IMR-90 (cell line): ENCODE measurements around the gene MAML3. TPM values are rescaled to one million over a fixed set of nuclear protein-coding genes. Genes with fewer than 3 reads are reported as not detected.

ENCODE experiments used
- ATAC-seq: fragments of 200-7000 bp; cut with Tn5 transposase; 2 replicates; pipeline ENCODE4 v1.9.1; 2020; ENCODE audit warnings: low read depth, mild to moderate bottlenecking, moderate library complexity
- BruUV-seq: library from RNA; stranded (reverse); fragments of 400-500 nt; replicated peaks from 2 replicates; lab custom pipeline; 2021; lab: Mats Ljungman, UMichigan
- CTCF ChIA-PET: fragments of 300-600 bp; formaldehyde crosslinking; extraction: SDS; loops from one replicate; lab custom pipeline; 2021; ENCODE audit warnings: antibody characterized with exemption; lab: Yijun Ruan, JAX
- POLR2A ChIA-PET: fragments of 300-600 bp; sonication (Branson Sonifier 250); formaldehyde crosslinking; loops from one replicate; lab custom pipeline; 2022; ENCODE audit warnings: antibody characterized with exemption; ENCODE audit not compliant: unreplicated experiment; lab: Charles Lee
- DNase-seq: peaks from one replicate; pipeline ENCODE4 v3.0.0; 2013
- H2AFZ ChIP-seq: replicated peaks from 2 replicates; pipeline ENCODE3; 2013; ENCODE audit warnings: low read length, mild to moderate bottlenecking; ENCODE audit not compliant: poor library complexity
- H2AK5ac ChIP-seq: 2 replicates; pipeline ENCODE4 v1.6.1; 2013; ENCODE audit warnings: low read depth, low read length, inconsistent platforms
- H2AK9ac ChIP-seq: replicated peaks from 2 replicates; pipeline ENCODE3; 2013; ENCODE audit warnings: mild to moderate bottlenecking, low read depth, low read length, moderate library complexity; ENCODE audit not compliant: poor library complexity
- H2BK120ac ChIP-seq: 2 replicates; pipeline ENCODE4 v1.6.1; 2013; ENCODE audit warnings: low read depth, low read length, inconsistent platforms
- H2BK15ac ChIP-seq: 3 replicates; pipeline ENCODE4 v1.6.1; 2013; ENCODE audit warnings: low read depth, low read length, inconsistent platforms
- H2BK20ac ChIP-seq: 2 replicates; pipeline ENCODE4 v1.6.1; 2013; ENCODE audit warnings: low read depth, mild to moderate bottlenecking, inconsistent platforms, low read length, moderate library complexity
- H2BK5ac ChIP-seq: 2 replicates; pipeline ENCODE4 v1.6.1; 2013; ENCODE audit warnings: mild to moderate bottlenecking, low read depth, low read length, inconsistent platforms; ENCODE audit not compliant: poor library complexity, severe bottlenecking
- H3K14ac ChIP-seq: replicated peaks from 2 replicates; pipeline ENCODE4 v1.6.1; 2013; ENCODE audit warnings: low read depth, low read length, inconsistent platforms
- H3K18ac ChIP-seq: 2 replicates; pipeline ENCODE4 v1.6.1; 2013; ENCODE audit warnings: low read depth, low read length, control low read depth
- H3K23ac ChIP-seq: 2 replicates; pipeline ENCODE4 v1.6.1; 2013; ENCODE audit warnings: low read depth, low read length, inconsistent platforms
- H3K27ac ChIP-seq: 2 replicates; pipeline ENCODE4 v1.5.1; 2013; ENCODE audit warnings: mild to moderate bottlenecking, control low read depth, low read length; ENCODE audit not compliant: insufficient read depth
- H3K27me3 ChIP-seq: 2 replicates; pipeline ENCODE4 v1.6.1; 2013; ENCODE audit warnings: low read length; ENCODE audit not compliant: control insufficient read depth, insufficient read depth
- H3K36me3 ChIP-seq: 2 replicates; pipeline ENCODE4 v1.6.1; 2013; ENCODE audit warnings: low read length, mixed read lengths; ENCODE audit not compliant: control insufficient read depth, insufficient read depth
- H3K4ac ChIP-seq: 2 replicates; pipeline ENCODE4 v1.6.1; 2013; ENCODE audit warnings: low read depth, low read length, inconsistent platforms
- H3K4me1 ChIP-seq: 2 replicates; pipeline ENCODE4 v1.6.1; 2013; ENCODE audit warnings: low read length, mixed read lengths; ENCODE audit not compliant: control insufficient read depth, insufficient read depth
- H3K4me2 ChIP-seq: 2 replicates; pipeline ENCODE4 v1.6.1; 2013; ENCODE audit warnings: low read depth, mild to moderate bottlenecking, control low read depth, low read length, moderate library complexity
- H3K4me3 ChIP-seq: 2 replicates; pipeline ENCODE4 v1.5.1; 2013; ENCODE audit warnings: low read depth, mild to moderate bottlenecking, control low read depth, low read length, moderate library complexity; ENCODE audit not compliant: insufficient read depth
- H3K56ac ChIP-seq: 2 replicates; pipeline ENCODE4 v1.6.1; 2013; ENCODE audit warnings: low read length, inconsistent platforms; ENCODE audit not compliant: insufficient read depth; ENCODE audit errors: extremely low read depth
- H3K79me1 ChIP-seq, 2 experiments: 2 replicates each; pipeline ENCODE4 v1.6.1; 2013; ENCODE audit warnings: low read length in 2 of 2, inconsistent platforms in 1 of 2, low read depth in 1 of 2
- H3K9ac ChIP-seq: 2 replicates; pipeline ENCODE4 v1.6.1; 2013; ENCODE audit warnings: low read depth, low read length, control low read depth
- H3K9me1 ChIP-seq: 2 replicates; pipeline ENCODE4 v1.6.1; 2013; ENCODE audit warnings: low read length, inconsistent platforms; ENCODE audit not compliant: insufficient read depth
- H3K9me3 ChIP-seq: 2 replicates; pipeline ENCODE4 v1.6.1; 2013; ENCODE audit warnings: low read length; ENCODE audit not compliant: control insufficient read depth, insufficient read depth
- H4K20me1 ChIP-seq: 2 replicates; pipeline ENCODE4 v1.6.1; 2013; ENCODE audit warnings: low read length, inconsistent platforms; ENCODE audit not compliant: insufficient read depth
- H4K5ac ChIP-seq: 2 replicates; pipeline ENCODE4 v1.6.1; 2013; ENCODE audit warnings: mild to moderate bottlenecking, low read depth, low read length, control low read depth
- H4K8ac ChIP-seq, 2 experiments: 2 replicates each; pipeline ENCODE4 v1.6.1; 2013; ENCODE audit warnings: low read depth in 2 of 2, low read length in 2 of 2, control low read depth in 1 of 2, inconsistent platforms in 1 of 2
- H4K91ac ChIP-seq: 2 replicates; pipeline ENCODE4 v1.6.1; 2013; ENCODE audit warnings: low read depth, low read length, inconsistent platforms; ENCODE audit not compliant: insufficient read depth
- FOS ChIP-seq: fragments of 150-350 bp; IDR thresholded peaks from 2 replicates; pipeline ENCODE4 v1.6.1; 2016; ENCODE audit warnings: low read depth, low read length
- POLR2A ChIP-seq: IDR thresholded peaks from 2 replicates; pipeline ENCODE4 v1.6.1; 2012; ENCODE audit warnings: mild to moderate bottlenecking, low read depth, low read length
- USF2 ChIP-seq: fragments of 150-350 bp; IDR thresholded peaks from 2 replicates; pipeline ENCODE4 v1.6.1; 2017; ENCODE audit warnings: mild to moderate bottlenecking, antibody characterized with exemption, low read length, low read depth
- WGBS, 2 experiments: methylation state at CpG; one replicate each; pipeline versions ENCODE4 v1.1.5 to v1.1.7; 2013; ENCODE audit warnings: missing lambda C conversion rate in 2 of 2; ENCODE audit not compliant: insufficient read length in 1 of 2; ENCODE audit errors: extremely low coverage in 2 of 2; 5-methylcytosine and 5-hydroxymethylcytosine counted together
- dilution Hi-C: fragments of 300-500 bp; cut with HindIII; formaldehyde crosslinking; loops from one replicate; pipeline ENCODE4 v1.14.3; 2018; ENCODE audit warnings: low sequenced_read_pairs; ENCODE audit not compliant: unreplicated experiment
- in situ Hi-C: fragments of 300-500 bp; cut with MboI; formaldehyde crosslinking; loops from 3 replicates; pipeline ENCODE4 v1.14.3; 2019; ENCODE audit warnings: low sequenced_read_pairs, inconsistent platforms, mixed read lengths
- intact Hi-C: fragments of 100-400 bp; cut with micrococcal nuclease; formaldehyde crosslinking; loops from 2 replicates; pipeline ENCODE4 v1.10.0; 2022
- polyA plus RNA-seq, 3 experiments: library from polyadenylated mRNA; depleted of rRNA; stranded (reverse); fragments of >200 nt; gene quantifications; 2 replicates each; pipeline ENCODE4 v1.2.3, GENCODE V29; 2012; ENCODE audit warnings: low replicate concordance in 1 of 3
- total RNA-seq: library from RNA; depleted of rRNA; stranded (reverse); fragments of >200 nt; gene quantifications from 2 replicates; pipeline ENCODE4 v1.2.3, GENCODE V29; 2012

Gene MAML3
- total and polyA plus RNA-seq, 2 of the 4 experiments (the other 2 are of a cell fraction), result 0.90 to 1.7 TPM

DNA sequence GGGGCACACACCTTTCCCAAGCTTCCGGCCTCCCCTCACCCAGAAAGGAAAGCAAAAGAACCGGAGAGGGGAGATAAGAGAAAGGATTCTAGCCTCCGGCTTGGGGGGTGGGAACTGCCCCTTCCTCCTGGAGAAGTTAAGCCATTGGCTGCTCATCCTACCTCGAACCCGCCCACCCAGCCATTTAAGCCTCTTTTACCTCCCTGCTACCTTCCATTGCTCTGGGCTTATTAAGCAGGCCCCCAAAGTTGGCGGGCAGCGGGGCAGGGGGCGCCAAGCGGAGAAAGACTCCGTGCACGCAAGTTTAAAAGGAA is 2.3 kb downstream of the MAML3 start:
- in situ Hi-C loops, result loop anchor here (5.0 to 10.0 kb wide), 4 partner anchors 101 to 417 kb away; no protein-coding TSS in a partner anchor
- H3K27ac ChIP-seq, result peak overlapping the region; percentile 95

More for the DNA sequence above, 2.3 kb downstream of the MAML3 start:
- TF ChIP-seq FOS (no peak), POLR2A (peak; percentile 23; the same call in 1 of the 2 replicates), USF2 (no peak)
- peak overlapping the region; percentile 84 for H3K4me2 ChIP-seq
- H4K20me1 ChIP-seq, result no peaks in the 10 kb centered on the region
- H2BK15ac ChIP-seq, result no peak overlapping the region
- intact Hi-C loops, result loop anchor here (1.0 to 5.0 kb wide), 6 partner anchors 139 to 701 kb away; no protein-coding TSS in a partner anchor
- no peak overlapping the region for H3K56ac ChIP-seq
- no peak overlapping the region for H2AK5ac ChIP-seq
- no peaks in the 10 kb centered on the region for H3K27me3 ChIP-seq
- no TSS peak for BruUV-seq
- no CpG with 5 or more reads among the region's 11 CpGs for WGBS, 2 experiments
- dilution Hi-C loops, result no loop called here
- H2AFZ ChIP-seq, result peak overlapping the region; percentile 96
- H3K36me3 ChIP-seq, result no peaks in the 10 kb centered on the region
- ChIA-PET CTCF (interaction anchor here (1.0 kb wide), 1 partner anchor 86 kb away, joined by 4 read pairs; no protein-coding TSS in a partner anchor), POLR2A (no interaction called here)
- H3K4me3 ChIP-seq, result peak overlapping the region; percentile 90
- peak overlapping the region; percentile 19 to 84; a peak in 2 of 4 replicates for H4K8ac ChIP-seq
- H4K5ac ChIP-seq, result no peak overlapping the region
- peaks cover 0 to 12% of the 10 kb centered on the region in 2 experiments; a peak in 2 of 4 replicates for H3K79me1 ChIP-seq
- H2AK9ac ChIP-seq, result peak overlapping the region; percentile 95
- H3K18ac ChIP-seq, result no peak overlapping the region; the same call in 1 of the 2 replicates
- H3K9me1 ChIP-seq, result no peaks in the 10 kb centered on the region
- no peaks in the 10 kb centered on the region for H3K4me1 ChIP-seq
- H3K9ac ChIP-seq, result peak overlapping the region; percentile 87
- peak overlapping the region; percentile 75 for H4K91ac ChIP-seq
- ATAC-seq (peak; percentile 46), DNase-seq (peak; percentile 85)
- H2BK20ac ChIP-seq, result no peak overlapping the region
- peak overlapping the region; percentile 33 for H2BK120ac ChIP-seq
- no peaks in the 10 kb centered on the region for H3K9me3 ChIP-seq
- 0 out of 2 replicates have a peak overlapping the region, but pooled peaks have one; percentile 82 for H3K14ac ChIP-seq
- H3K4ac ChIP-seq, result peak overlapping the region; percentile 38; the same call in 1 of the 2 replicates
- H2BK5ac ChIP-seq, result peak overlapping the region; percentile 92
- H3K23ac ChIP-seq, result no peak overlapping the region
